A673 (cell line): ENCODE results near the gene PRDM16. TPM values are rescaled to one million over a fixed set of nuclear protein-coding genes. Genes with fewer than 3 reads are reported as not detected.
"Not testable (repeated sequence)": the region's sequence is repeated elsewhere in the genome, so short reads cannot be mapped to it uniquely, and the experiment has no call there.

Source experiments
- BruUV-seq: library from RNA; stranded (reverse); fragments of 400-500 nt; replicated peaks from 2 replicates; lab custom pipeline; 2021; lab: Mats Ljungman, UMichigan
- CTCF ChIA-PET: fragments of 300-600 bp; sonication (Branson Sonifier 250); formaldehyde crosslinking; loops from one replicate; lab custom pipeline; 2022; ENCODE audit warnings: antibody characterized with exemption; lab: Charles Lee
- POLR2A ChIA-PET: fragments of 300-600 bp; sonication (Branson Sonifier 250); formaldehyde crosslinking; loops from one replicate; lab custom pipeline; 2022; ENCODE audit warnings: antibody characterized with exemption; ENCODE audit not compliant: low non-redundant PET; lab: Charles Lee
- DNase-seq: peaks from one replicate; pipeline ENCODE4 v3.0.0-alpha.2; 2015; ENCODE audit warnings: low spot score
- H3K27ac ChIP-seq: fragments of 200-600 bp; sonication (generic); 2 replicates; pipeline ENCODE4 v1.5.1; 2016; ENCODE audit warnings: mixed run types, low read depth, mild to moderate bottlenecking, mixed read lengths, antibody characterized with exemption, low read length; ENCODE audit not compliant: poor library complexity, severe bottlenecking
- H3K27me3 ChIP-seq: fragments of 200-600 bp; sonication (generic); replicated peaks from 2 replicates; pipeline ENCODE4 v1.6.1; 2017; ENCODE audit warnings: mixed run types, low read depth, mild to moderate bottlenecking, mixed read lengths, antibody characterized with exemption, low read length; ENCODE audit not compliant: insufficient read depth, poor library complexity
- H3K36me3 ChIP-seq: fragments of 200-600 bp; sonication (generic); 2 replicates; pipeline ENCODE4 v1.6.1; 2016; ENCODE audit warnings: mixed run types, mild to moderate bottlenecking, mixed read lengths, antibody characterized with exemption, low read length; ENCODE audit not compliant: insufficient read depth, poor library complexity, severe bottlenecking
- H3K4me1 ChIP-seq: fragments of 200-600 bp; sonication (generic); 2 replicates; pipeline ENCODE4 v1.6.1; 2017; ENCODE audit warnings: mixed run types, mild to moderate bottlenecking, mixed read lengths, antibody characterized with exemption, low read length; ENCODE audit not compliant: insufficient read depth, poor library complexity, severe bottlenecking
- H3K4me3 ChIP-seq: fragments of 200-600 bp; sonication (generic); 2 replicates; pipeline ENCODE4 v1.5.1; 2016; ENCODE audit warnings: low read depth, mixed run types, mild to moderate bottlenecking, mixed read lengths, low read length; ENCODE audit not compliant: poor library complexity, severe bottlenecking
- H3K9me3 ChIP-seq: fragments of 200-600 bp; sonication (generic); 2 replicates; pipeline ENCODE4 v1.6.1; 2016; ENCODE audit warnings: mixed run types, low read depth, mild to moderate bottlenecking, mixed read lengths, antibody characterized with exemption, low read length; ENCODE audit not compliant: poor library complexity, severe bottlenecking
- CTCF ChIP-seq: fragments of 300-800, 200-600 bp; sonication (generic); conservative IDR thresholded peaks from 2 replicates; pipeline ENCODE4 v1.5.1; 2017; ENCODE audit warnings: low read depth, mild to moderate bottlenecking, antibody characterized with exemption, low read length, moderate library complexity, mixed read lengths
- EZH2 ChIP-seq: fragments of 200-600 bp; sonication (generic); IDR thresholded peaks from 2 replicates; pipeline ENCODE4 v1.6.1; 2017; ENCODE audit warnings: borderline replicate concordance, low read depth, mild to moderate bottlenecking, mixed read lengths, antibody characterized with exemption, low read length; ENCODE audit not compliant: poor library complexity, severe bottlenecking
- intact Hi-C: fragments of 100-400 bp; cut with micrococcal nuclease; formaldehyde crosslinking; loops from one replicate; pipeline ENCODE4 v1.10.0; 2022; ENCODE audit not compliant: unreplicated experiment
- total RNA-seq: library from RNA; stranded (reverse); gene quantifications from 2 replicates; pipeline ENCODE4 v1.2.3, GENCODE V29; 2021

PRDM16 gene
- total RNA-seq, 1 experiment from 2014 or later: 0.49 TPM

GRCh38 chr1:3236955-3237354 lies 168.0 kb downstream of the PRDM16 start:
- Histone ChIP-seq H3K36me3 (no peaks in the 10 kb centered on the region), H3K4me3 (no peak overlapping the region), H3K9me3 (no peaks in the 10 kb centered on the region), H3K27ac (no peak overlapping the region), H3K27me3 (peaks cover 20% of the 10 kb centered on the region), H3K4me1 (no peaks in the 10 kb centered on the region)
- ChIA-PET POLR2A (no interaction called here), CTCF (no interaction called here)
- intact Hi-C loops: no loop called here
- DNase-seq: no peak
- BruUV-seq: no TSS peak
- TF ChIP-seq CTCF (no peak), EZH2 (no peak)

GRCh38 chr1:3237570-3237969 lies 168.6 kb downstream of the PRDM16 start:
- Histone ChIP-seq H3K27ac (no peak overlapping the region), H3K4me3 (no peak overlapping the region), H3K36me3 (no peaks in the 10 kb centered on the region), H3K4me1 (no peaks in the 10 kb centered on the region), H3K9me3 (no peaks in the 10 kb centered on the region), H3K27me3 (peaks cover 14% of the 10 kb centered on the region)
- CTCF ChIA-PET: no interaction called here
- intact Hi-C loops: no loop called here
- no TSS peak for BruUV-seq
- no peak for TF ChIP-seq EZH2
- POLR2A ChIA-PET: no interaction called here
- DNase-seq: no peak

- TF ChIP-seq CTCF: no peak
- TF ChIP-seq EZH2: no peak
- Histone ChIP-seq H3K4me3 (no peak overlapping the region), H3K27ac (no peak overlapping the region), H3K4me1 (no peaks in the 10 kb centered on the region), H3K27me3 (peaks cover 8% of the 10 kb centered on the region), H3K9me3 (no peaks in the 10 kb centered on the region), H3K36me3 (no peaks in the 10 kb centered on the region)
- intact Hi-C loops: no loop called here
- no TSS peak for BruUV-seq
- DNase-seq: no peak
- ChIA-PET POLR2A (no interaction called here), CTCF (no interaction called here)
Observed at GRCh38 chr1:3237994-3238702, 169.1 kb downstream of the PRDM16 start.

GRCh38 chr1:3238703-3239278 lies 169.8 kb downstream of the PRDM16 start:
- BruUV-seq: no TSS peak
- no peak overlapping the region for H3K27ac ChIP-seq
- no peaks in the 10 kb centered on the region for H3K36me3 ChIP-seq
- H3K4me1 ChIP-seq: no peaks in the 10 kb centered on the region
- no peak overlapping the region for H3K4me3 ChIP-seq
- ChIA-PET POLR2A (no interaction called here), CTCF (no interaction called here)
- DNase-seq: no peak
- TF ChIP-seq CTCF (no peak), EZH2 (no peak)
- H3K27me3 ChIP-seq: peaks cover 2% of the 10 kb centered on the region
- intact Hi-C loops: no loop called here
- no peaks in the 10 kb centered on the region for H3K9me3 ChIP-seq

GRCh38 chr1:3239991-3240390 lies 171.0 kb downstream of the PRDM16 start:
- H3K36me3 ChIP-seq, H3K4me3 ChIP-seq, CTCF ChIA-PET, BruUV-seq, H3K27ac ChIP-seq, H3K4me1 ChIP-seq, H3K27me3 ChIP-seq, intact Hi-C loops, POLR2A ChIA-PET, H3K9me3 ChIP-seq, DNase-seq: not testable (repeated sequence)
